HUES6 (cell line): ENCODE data around the gene RIPOR2.
A peak's percentile ranks its signal among the peaks of the same experiment; 100 is the strongest.

ENCODE experiments used
- H3K27ac ChIP-seq: 2 replicates; pipeline ENCODE4 v1.7.0; 2013; ENCODE audit warnings: low read depth, mild to moderate bottlenecking, low read length, inconsistent platforms
- H3K27me3 ChIP-seq: 2 replicates; pipeline ENCODE4 v1.6.1; 2013; ENCODE audit warnings: low read length; ENCODE audit not compliant: control insufficient read depth, insufficient read depth
- H3K36me3 ChIP-seq: 2 replicates; pipeline ENCODE4 v1.6.1; 2013; ENCODE audit warnings: low read length; ENCODE audit not compliant: control insufficient read depth, insufficient read depth
- H3K4me1 ChIP-seq: 2 replicates; pipeline ENCODE4 v1.6.1; 2013; ENCODE audit warnings: low read length; ENCODE audit not compliant: control insufficient read depth, insufficient read depth
- H3K4me3 ChIP-seq: 2 replicates; pipeline ENCODE4 v1.5.1; 2013; ENCODE audit warnings: low read depth, low read length
- H3K9ac ChIP-seq: one replicate; pipeline ENCODE4 v1.6.1; 2013; ENCODE audit warnings: mild to moderate bottlenecking, low read length
- H3K9me3 ChIP-seq: 2 replicates; pipeline ENCODE4 v1.6.1; 2013; ENCODE audit warnings: low read depth, low read length; ENCODE audit not compliant: control insufficient read depth, insufficient read depth

Gene RIPOR2

DNA sequence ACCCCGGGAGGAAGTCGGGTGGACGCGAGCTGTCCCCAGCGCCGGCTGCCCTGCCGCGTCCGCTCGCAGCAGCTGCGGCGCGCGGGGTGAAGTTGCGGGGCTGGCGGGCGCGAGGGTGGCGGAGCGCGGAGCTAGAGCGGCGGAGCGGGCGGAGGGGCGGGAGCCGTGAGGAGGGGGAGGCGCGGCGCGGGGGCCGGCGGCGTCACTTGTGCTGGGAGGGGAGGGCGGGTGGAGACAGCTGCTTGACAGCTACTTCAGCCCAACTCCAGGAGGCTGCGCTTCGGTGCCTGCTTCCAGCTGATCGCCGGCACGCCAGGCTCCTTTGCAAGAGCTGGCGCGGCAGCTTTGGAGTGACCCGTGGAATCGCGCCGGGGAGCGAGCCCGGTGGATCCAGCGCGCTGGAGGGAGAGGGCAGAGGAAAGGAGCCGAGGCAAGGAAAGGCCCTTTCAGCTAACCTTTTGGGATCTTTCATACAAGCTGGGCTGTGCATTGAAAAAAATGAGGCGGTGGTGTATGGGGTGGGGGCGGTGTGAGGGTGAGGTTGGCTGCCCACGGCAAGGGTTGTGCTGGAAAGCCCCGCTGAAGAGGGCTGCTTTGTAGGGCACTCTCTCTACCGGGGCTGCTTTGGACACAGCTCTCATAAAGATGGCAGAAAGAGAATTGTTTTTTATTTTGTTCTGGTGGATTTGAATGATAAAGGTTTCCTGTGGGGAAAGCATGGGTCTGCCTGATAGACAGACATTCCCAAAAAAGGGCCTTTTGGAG is 24.6 kb downstream of the RIPOR2 start:
- Histone ChIP-seq H3K27me3 (peaks cover 65% of the 10 kb centered on the region), H3K4me3 (peak overlapping the region; percentile 89), H3K27ac (no peak overlapping the region), H3K4me1 (peaks cover 12% of the 10 kb centered on the region; the same call in 1 of the 2 replicates), H3K9ac (peak overlapping the region; percentile 56), H3K9me3 (no peaks in the 10 kb centered on the region), H3K36me3 (no peaks in the 10 kb centered on the region)

DNA sequence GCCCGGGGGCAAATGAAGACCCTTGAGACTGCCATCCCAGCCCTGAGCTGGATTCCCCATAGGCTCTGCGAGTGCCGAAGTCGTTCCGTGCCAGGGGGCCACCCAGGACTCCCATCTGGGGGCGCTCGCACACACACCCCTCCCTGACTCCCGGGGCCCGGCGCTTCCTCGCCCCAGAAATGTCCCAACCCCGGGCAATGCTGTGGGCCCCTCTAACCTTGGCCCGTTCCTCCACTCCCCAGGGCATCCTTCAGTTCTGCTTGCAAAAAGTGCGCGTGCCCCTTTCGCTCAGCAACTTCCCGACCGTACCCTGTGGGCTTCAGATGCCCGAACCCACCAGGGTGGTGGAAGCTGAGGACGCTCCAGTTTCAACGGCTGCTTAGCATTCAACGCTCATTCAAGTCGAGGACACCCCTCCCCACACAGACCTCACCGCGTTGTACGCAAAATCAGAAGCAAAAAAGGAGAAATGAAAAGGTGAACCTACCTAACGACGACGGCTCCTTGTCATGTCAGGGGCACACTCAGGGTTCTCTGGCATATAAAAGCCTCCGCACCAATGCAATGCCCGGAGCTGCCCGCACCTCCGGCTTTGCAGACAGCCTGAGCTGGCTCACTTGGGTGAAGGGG is 25.3 kb downstream of the RIPOR2 start:
- Histone ChIP-seq H3K4me3 (peak overlapping the region; percentile 89), H3K9ac (peak overlapping the region; percentile 56), H3K4me1 (peaks cover 12% of the 10 kb centered on the region; the same call in 1 of the 2 replicates), H3K36me3 (no peaks in the 10 kb centered on the region), H3K9me3 (no peaks in the 10 kb centered on the region), H3K27ac (no peak overlapping the region), H3K27me3 (peaks cover 65% of the 10 kb centered on the region)

DNA sequence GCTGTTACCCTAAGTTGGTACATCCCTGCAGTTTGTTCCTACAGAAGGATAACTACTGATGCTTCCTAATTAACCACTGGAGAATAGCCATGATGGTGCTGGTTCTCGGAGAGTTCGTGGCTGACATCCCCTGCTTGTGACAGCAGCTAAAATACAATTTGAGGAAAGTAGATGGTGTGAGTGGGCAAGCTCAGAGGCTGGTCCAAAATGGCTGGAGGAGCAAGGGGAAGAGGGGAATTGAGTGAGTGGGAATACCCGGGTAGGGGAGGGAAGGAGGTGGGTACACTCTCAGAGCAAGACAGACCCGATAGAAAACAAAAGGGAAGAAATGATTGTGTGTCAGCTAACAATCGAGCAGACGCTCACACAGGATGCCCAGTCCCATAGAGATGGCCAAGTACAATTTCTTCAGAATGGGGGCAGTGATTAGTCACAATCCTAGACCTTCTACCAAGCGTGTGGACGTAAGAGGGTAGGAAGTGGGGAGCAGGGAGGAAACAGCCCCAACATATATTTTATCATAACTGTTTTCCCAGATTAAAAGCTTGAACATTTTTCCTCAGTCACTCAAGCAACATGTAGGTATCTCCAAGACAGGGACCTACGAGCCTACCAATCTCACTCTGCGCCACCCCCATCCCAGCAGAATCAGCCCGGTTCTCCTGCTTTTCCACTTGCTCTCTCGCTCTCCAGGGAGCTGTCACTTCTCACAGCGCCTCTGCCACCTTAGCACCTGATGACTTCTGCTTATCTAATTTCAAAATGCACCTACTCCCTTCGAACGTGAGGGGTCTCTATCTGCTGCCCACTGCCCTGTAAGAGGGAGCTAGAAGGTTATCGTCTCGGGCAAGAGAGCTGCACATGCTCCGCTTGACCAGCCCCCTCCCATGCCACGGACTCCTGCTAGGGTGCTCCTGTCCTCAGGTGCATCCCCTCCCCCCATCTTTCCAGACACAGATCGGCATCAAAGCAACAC is 26.2 kb downstream of the RIPOR2 start:
- H3K27ac ChIP-seq = no peak overlapping the region
- peak overlapping the region; percentile 89 for H3K4me3 ChIP-seq
- no peak overlapping the region for H3K9ac ChIP-seq

DNA sequence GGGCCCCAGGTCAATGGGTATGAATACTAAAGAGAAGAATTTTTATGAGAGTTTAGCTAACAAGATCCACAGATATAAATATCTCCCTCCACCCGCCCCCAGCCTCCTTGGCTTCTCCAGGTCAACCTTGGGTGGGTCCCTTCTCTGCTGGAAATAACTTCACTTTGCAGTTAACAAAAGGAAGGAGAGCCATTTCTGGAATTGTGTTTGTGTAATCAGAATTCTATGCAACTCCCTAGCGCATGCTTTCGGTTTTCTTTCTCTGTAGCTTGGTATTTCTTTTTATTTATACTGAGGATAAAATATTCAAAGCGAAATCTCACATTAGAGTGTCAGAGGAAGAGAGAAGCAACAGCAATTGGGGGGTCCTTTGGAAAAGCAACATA is 27.1 kb downstream of the RIPOR2 start:
- Histone ChIP-seq H3K36me3 (no peaks in the 10 kb centered on the region), H3K9ac (no peak overlapping the region), H3K27me3 (peaks cover 65% of the 10 kb centered on the region), H3K27ac (no peak overlapping the region), H3K4me3 (no peak overlapping the region), H3K4me1 (peaks cover 12% of the 10 kb centered on the region; the same call in 1 of the 2 replicates), H3K9me3 (no peaks in the 10 kb centered on the region)

More for the DNA sequence above, 26.2 kb downstream of the RIPOR2 start:
- Histone ChIP-seq H3K4me1 (peaks cover 12% of the 10 kb centered on the region; the same call in 1 of the 2 replicates), H3K36me3 (no peaks in the 10 kb centered on the region), H3K27me3 (peaks cover 65% of the 10 kb centered on the region), H3K9me3 (no peaks in the 10 kb centered on the region)

DNA sequence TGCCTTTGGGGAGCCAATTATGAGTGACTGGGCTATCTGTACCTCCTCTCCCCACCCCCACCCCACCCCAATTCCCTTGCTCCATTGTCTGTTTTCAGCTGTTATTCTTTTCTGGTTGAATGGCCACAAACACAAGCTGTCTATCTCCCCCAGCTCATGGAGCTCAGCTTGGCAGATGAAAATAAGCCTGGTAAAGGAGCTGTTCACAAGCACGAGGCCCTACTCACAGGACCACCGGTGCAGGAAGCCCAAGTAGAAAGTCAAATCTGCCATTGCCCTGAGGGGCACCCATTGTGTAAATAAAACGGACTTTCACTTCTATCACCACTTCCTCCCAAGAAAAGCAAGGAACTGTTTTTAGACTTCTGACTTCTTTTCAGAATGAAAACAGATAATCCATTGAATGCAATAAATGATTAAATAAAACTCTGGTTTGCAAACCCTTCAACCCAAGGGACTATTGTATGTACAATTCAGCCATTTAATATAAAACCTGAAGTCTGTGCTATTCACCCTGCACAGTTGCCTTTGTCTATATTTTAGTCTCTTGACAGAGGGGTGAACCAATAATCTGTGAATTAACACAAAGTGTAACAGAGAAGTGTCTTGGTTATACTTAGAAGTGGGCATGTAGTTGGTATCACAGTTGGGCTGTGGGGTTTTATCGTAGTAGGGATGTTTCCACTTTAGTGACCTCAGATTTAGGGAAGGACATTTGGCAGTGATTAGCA is 27.7 kb downstream of the RIPOR2 start:
- Histone ChIP-seq H3K9ac (no peak overlapping the region), H3K4me3 (no peak overlapping the region), H3K27me3 (peaks cover 59% of the 10 kb centered on the region), H3K27ac (no peak overlapping the region), H3K36me3 (no peaks in the 10 kb centered on the region), H3K9me3 (no peaks in the 10 kb centered on the region), H3K4me1 (peaks cover 12% of the 10 kb centered on the region; the same call in 1 of the 2 replicates)

DNA sequence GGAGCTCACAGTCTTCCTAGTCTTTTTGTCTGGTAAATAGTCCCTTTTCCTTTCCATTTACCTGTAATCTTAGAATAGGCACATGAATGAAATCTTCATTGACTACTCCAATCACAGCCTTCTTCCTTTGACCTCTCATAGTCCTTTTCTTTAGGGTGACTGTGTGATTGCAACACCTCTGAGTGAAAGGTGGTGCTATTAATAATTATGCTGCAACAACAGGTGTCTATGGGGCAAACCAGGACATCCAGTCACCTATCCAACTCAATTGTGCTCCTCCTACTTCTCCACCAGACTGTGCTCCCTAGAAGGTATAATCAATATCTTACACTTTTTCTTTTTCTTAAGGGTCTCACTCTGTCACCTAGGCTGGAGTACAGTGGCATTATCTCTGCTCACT is 29.4 kb downstream of the RIPOR2 start:
- Histone ChIP-seq H3K27ac (no peak overlapping the region), H3K36me3 (no peaks in the 10 kb centered on the region), H3K9ac (no peak overlapping the region), H3K4me3 (no peak overlapping the region), H3K9me3 (no peaks in the 10 kb centered on the region), H3K4me1 (peaks cover 7% of the 10 kb centered on the region; the same call in 1 of the 2 replicates), H3K27me3 (peaks cover 42% of the 10 kb centered on the region)

DNA sequence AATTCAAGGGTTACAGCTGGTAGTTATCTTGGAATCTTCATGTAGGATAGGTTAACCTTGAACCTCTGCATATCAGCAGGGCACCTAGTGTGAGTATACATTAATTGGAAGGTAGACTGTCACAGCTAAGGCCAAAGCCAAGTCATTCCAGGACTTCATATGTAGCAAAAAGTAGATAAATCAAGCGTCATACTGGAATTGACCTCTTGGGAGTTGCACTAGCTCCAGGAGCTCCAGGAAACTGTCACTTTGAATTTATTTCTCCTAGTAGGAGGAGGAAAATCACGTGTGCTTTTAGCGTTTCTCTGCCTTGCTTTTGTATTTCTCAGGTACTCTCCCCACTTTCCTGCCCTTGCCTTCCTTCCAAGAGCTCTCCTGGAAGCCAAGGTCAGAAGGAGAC is 30.3 kb downstream of the RIPOR2 start:
- Histone ChIP-seq H3K9me3 (no peaks in the 10 kb centered on the region), H3K27me3 (peaks cover 33% of the 10 kb centered on the region), H3K27ac (no peak overlapping the region), H3K9ac (no peak overlapping the region), H3K36me3 (no peaks in the 10 kb centered on the region), H3K4me1 (peaks cover 7% of the 10 kb centered on the region; the same call in 1 of the 2 replicates), H3K4me3 (no peak overlapping the region)

DNA sequence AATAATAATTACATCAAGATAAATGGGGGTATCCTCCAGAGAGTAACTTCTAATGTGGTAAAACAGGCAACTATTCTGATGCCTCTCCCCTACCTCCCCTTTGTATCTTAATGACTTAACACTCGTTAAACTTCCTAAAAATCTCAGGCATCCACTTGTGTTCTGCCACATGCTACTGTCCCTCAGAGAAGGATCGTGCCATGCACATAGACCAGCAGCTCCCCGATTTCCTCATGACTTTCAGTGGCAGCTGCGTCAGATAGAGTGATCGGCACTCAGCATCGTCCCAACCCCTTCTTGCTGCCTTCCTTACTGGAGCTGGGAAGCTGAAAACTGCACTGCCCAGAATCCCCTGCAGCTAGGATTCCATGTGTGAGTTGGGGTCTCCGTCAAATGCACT is 32.1 kb downstream of the RIPOR2 start:
- H3K4me3 ChIP-seq = no peak overlapping the region
- H3K9me3 ChIP-seq = no peaks in the 10 kb centered on the region
- no peak overlapping the region for H3K9ac ChIP-seq
- H3K4me1 ChIP-seq = peaks cover 10% of the 10 kb centered on the region
- H3K27ac ChIP-seq = no peak overlapping the region
- H3K27me3 ChIP-seq = peaks cover 15% of the 10 kb centered on the region
- H3K36me3 ChIP-seq = no peaks in the 10 kb centered on the region

DNA sequence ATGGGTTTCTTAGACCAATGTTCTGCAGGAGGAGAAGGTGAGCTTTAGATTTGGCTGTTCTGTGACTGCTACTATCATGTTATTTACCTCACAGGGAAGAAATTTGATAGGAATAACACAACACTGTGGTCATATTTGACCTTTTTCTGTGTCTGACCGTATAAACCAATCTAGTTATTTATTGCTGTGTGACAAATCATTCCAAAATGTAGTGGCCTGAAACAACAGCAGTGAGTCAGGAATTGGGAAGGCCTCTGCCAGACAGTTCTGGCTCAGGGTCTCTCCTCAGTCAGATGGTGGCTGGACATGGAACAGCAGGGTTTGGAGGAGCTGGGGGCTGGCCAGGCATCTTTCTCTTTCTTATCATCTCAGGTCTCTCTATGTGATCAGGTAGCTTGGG is 33.0 kb downstream of the RIPOR2 start:
- Histone ChIP-seq H3K4me1 (peaks cover 10% of the 10 kb centered on the region), H3K36me3 (no peaks in the 10 kb centered on the region), H3K4me3 (no peak overlapping the region), H3K27me3 (peaks cover 6% of the 10 kb centered on the region; the same call in 1 of the 2 replicates), H3K27ac (no peak overlapping the region), H3K9me3 (no peaks in the 10 kb centered on the region), H3K9ac (no peak overlapping the region)

DNA sequence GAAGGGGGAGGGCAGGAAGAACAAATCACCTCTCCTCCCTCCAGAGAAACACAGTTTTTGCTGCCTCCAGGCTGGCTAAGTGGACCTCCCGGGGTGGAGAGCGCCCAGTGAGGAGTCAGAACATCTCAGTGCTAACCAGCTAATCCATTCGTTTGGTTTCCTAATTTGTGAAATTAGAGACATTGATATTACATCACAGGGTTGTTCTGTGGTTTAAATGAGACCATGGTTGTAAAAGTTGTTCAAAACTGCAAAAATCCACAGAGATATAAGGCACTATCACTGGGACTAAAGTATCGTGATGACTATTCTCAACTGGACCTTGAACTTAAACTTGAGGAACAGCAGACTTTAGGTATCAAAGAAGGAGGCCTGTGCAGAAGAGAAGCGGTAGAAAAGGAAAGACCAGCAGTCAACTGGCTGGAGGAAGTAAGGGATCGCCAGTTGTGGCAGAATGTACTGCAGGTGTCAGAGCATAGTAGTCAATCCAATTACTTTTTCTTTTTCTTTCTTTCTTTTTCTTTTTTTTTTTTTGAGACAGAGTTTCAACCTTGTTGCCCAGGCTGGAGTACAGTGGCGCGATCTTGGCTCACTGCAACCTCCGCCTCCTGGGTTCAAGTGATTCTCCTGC is 33.9 kb downstream of the RIPOR2 start:
- no peaks in the 10 kb centered on the region for H3K36me3 ChIP-seq
- no peaks in the 10 kb centered on the region; the same call in 1 of the 2 replicates for H3K27me3 ChIP-seq
- peaks cover 10% of the 10 kb centered on the region for H3K4me1 ChIP-seq
- H3K9me3 ChIP-seq = no peaks in the 10 kb centered on the region
- no peak overlapping the region for H3K4me3 ChIP-seq
- no peak overlapping the region for H3K27ac ChIP-seq
- no peak overlapping the region for H3K9ac ChIP-seq
